ENCODE data around the gene SEMA4B. TPM values are rescaled to one million over a fixed set of nuclear protein-coding genes. Genes with fewer than 3 reads are reported as not detected.
"Not testable (repeated sequence)": the region's sequence is repeated elsewhere in the genome, so short reads cannot be mapped to it uniquely, and the experiment has no call there.

Gene SEMA4B
- total RNA-seq, 1 experiment from 2014 or later, result 38.6 TPM

DNA sequence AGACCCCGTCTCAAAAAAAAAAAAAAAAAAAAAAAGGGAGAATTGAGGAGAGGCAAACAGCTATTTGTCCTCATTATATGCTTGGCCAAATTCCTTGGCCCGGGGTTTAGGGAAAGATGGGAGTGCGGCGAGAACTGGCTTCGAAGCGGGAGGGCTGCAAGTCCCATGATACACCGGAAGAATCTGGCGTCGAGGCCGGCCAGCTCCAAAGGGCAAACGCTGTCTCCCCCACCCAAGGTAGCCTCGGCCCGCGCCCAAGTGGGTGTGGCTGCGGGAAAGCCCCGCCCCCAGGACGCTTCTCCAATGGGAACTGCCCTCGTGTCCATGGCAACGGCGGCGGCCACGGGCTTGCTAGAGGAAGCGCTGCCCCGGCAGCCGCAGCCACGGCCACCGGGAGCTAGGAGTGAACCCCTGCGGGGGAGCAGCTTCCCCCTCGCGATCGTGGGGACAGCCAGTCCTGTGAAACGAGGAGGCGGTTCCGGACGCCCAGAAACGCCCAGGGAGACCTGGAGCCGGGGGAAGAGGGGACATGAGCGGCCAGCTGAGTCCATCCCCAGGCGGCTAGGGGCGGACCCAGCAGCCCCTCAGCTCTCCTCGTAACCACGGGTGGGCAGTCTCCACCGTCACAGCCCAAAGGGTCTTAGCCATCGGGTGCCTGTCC is 48.2 kb downstream of the SEMA4B start, which contains the start of gene TTLL13:
TTLL13 (plus strand) TSS at position 354 of the 661 bp plus-strand sequence. CDS start 1,075 bp downstream, outside the sequence.
- DNase-seq (ENCODE audit: unreplicated experiment), result peak; percentile 89
- intact Hi-C loops (cut with micrococcal nuclease), result no loop called here
- POLR2A ChIA-PET, result interaction anchor here (0.5 to 4.7 kb wide), 7 partner anchors 10 to 231 kb away, joined by 3 to 33 read pairs (median 3); partner anchors contain the start of genes CIB1, GDPGP1 and NGRN

GRCh38 chr15:90257776-90258175 is 56.6 kb downstream of the SEMA4B start:
- Mint-ChIP-seq H3K27ac (ENCODE audit: low read depth, unreplicated experiment) (no peak overlapping the region), H3K4me1 (ENCODE audit: insufficient read depth, unreplicated experiment) (peaks cover 9% of the 10 kb centered on the region), H3K36me3 (ENCODE audit: insufficient read depth, unreplicated experiment) (no peaks in the 10 kb centered on the region), H3K27me3 (ENCODE audit: insufficient read depth, unreplicated experiment) (no peaks in the 10 kb centered on the region), H3K4me3 (ENCODE audit: unreplicated experiment) (no peak overlapping the region), H3K9me3 (ENCODE audit: unreplicated experiment) (no peaks in the 10 kb centered on the region)
- DNase-seq (ENCODE audit: unreplicated experiment), result no peak
- POLR2A ChIA-PET, result interaction anchor here (1.0 kb wide), 1 partner anchor 10 kb away, joined by 3 read pairs; no protein-coding TSS in a partner anchor
- BruUV-seq (replicated peaks), result no TSS peak
- TF ChIP-seq CTCF (IDR thresholded peaks at IDR 0.05; ENCODE audit: unreplicated experiment), result no peak
- intact Hi-C loops (cut with micrococcal nuclease), result no loop called here
- CTCF ChIA-PET, result interaction anchor here (0.6 kb wide), 1 partner anchor 1013 kb away, joined by 4 read pairs; no protein-coding TSS in a partner anchor

More for the DNA sequence above, 48.2 kb downstream of the SEMA4B start, which contains the start of gene TTLL13:
- no peaks in the 10 kb centered on the region for H3K9me3 Mint-ChIP-seq (ENCODE audit: unreplicated experiment)
- no peaks in the 10 kb centered on the region for H3K36me3 Mint-ChIP-seq (ENCODE audit: insufficient read depth, unreplicated experiment)
- H3K4me3 Mint-ChIP-seq (ENCODE audit: unreplicated experiment), result peak within 1 kb of the TSS; percentile 74
- H3K27me3 Mint-ChIP-seq (ENCODE audit: insufficient read depth, unreplicated experiment), result no peaks in the 10 kb centered on the region
- CTCF ChIA-PET, result interaction anchor here (0.6 to 2.7 kb wide), 7 partner anchors 10 to 365 kb away, joined by 3 to 15 read pairs (median 3); partner anchors contain the start of gene CIB1
- BruUV-seq (replicated peaks), result no TSS peak
- no peaks in the 10 kb centered on the region for H3K4me1 Mint-ChIP-seq (ENCODE audit: insufficient read depth, unreplicated experiment)
- no peak within 1 kb of the TSS for H3K27ac Mint-ChIP-seq (ENCODE audit: low read depth, unreplicated experiment)
- no peak for TF ChIP-seq CTCF (IDR thresholded peaks at IDR 0.05; ENCODE audit: unreplicated experiment)

GRCh38 chr15:90259524-90259923 is 58.4 kb downstream of the SEMA4B start:
- BruUV-seq (replicated peaks), result no TSS peak
- ChIA-PET POLR2A (interaction anchor here (0.6 to 1.1 kb wide), 2 partner anchors 10 to 47 kb away, joined by 3 read pairs; partner anchors contain the start of gene TTLL13), CTCF (no interaction called here)
- intact Hi-C loops (cut with micrococcal nuclease), result no loop called here
- no peak for DNase-seq (ENCODE audit: unreplicated experiment)
- Mint-ChIP-seq H3K36me3 (ENCODE audit: insufficient read depth, unreplicated experiment) (no peaks in the 10 kb centered on the region), H3K4me3 (ENCODE audit: unreplicated experiment) (no peak overlapping the region), H3K27me3 (ENCODE audit: insufficient read depth, unreplicated experiment) (no peaks in the 10 kb centered on the region), H3K27ac (ENCODE audit: low read depth, unreplicated experiment) (no peak overlapping the region), H3K9me3 (ENCODE audit: unreplicated experiment) (no peaks in the 10 kb centered on the region), H3K4me1 (ENCODE audit: insufficient read depth, unreplicated experiment) (peaks cover 10% of the 10 kb centered on the region)
- TF ChIP-seq CTCF (IDR thresholded peaks at IDR 0.05; ENCODE audit: unreplicated experiment), result no peak

DNA sequence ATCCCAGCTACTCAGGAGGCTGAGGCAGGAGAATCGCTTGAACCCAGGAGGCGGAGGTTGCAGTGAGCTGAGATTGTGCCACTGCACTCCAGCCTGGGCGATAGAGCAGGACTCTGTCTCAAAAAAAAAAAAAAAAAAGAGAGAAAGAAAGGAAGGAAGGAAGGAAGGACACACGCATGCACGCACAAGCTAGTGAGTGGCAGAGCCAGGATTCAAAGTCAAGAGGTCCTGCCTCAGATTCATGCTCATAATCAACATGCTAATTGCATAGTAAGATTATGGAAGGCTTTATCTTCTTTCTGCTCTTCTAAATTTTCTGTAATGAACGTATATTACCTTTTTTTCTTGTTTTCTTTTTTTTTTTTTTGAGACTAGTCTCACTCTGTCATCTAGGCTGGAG is 59.6 kb downstream of the SEMA4B start:
- H3K36me3 Mint-ChIP-seq (ENCODE audit: insufficient read depth, unreplicated experiment); H3K27ac Mint-ChIP-seq (ENCODE audit: low read depth, unreplicated experiment); intact Hi-C loops (cut with micrococcal nuclease); BruUV-seq (replicated peaks); H3K4me3 Mint-ChIP-seq (ENCODE audit: unreplicated experiment); H3K27me3 Mint-ChIP-seq (ENCODE audit: insufficient read depth, unreplicated experiment); DNase-seq (ENCODE audit: unreplicated experiment); H3K9me3 Mint-ChIP-seq (ENCODE audit: unreplicated experiment): not testable (repeated sequence)
- ChIA-PET CTCF (interaction anchor here (0.6 to 2.7 kb wide), 4 partner anchors 9 to 344 kb away, joined by 3 to 15 read pairs (median 4); partner anchors contain the start of gene TTLL13), POLR2A (interaction anchor here (0.5 to 3.7 kb wide), 3 partner anchors 11 to 27 kb away, joined by 3 to 33 read pairs (median 18); partner anchors contain the start of genes CIB1, GDPGP1 and TTLL13)
- H3K4me1 Mint-ChIP-seq (ENCODE audit: insufficient read depth, unreplicated experiment), result peaks cover 15% of the 10 kb centered on the region

Data from MCF 10A (cell line).